ENCODE results near the gene HSPA12B. TPM values are rescaled to one million over a fixed set of nuclear protein-coding genes. Genes with fewer than 3 reads are reported as not detected.

The HSPA12B gene, protein sequence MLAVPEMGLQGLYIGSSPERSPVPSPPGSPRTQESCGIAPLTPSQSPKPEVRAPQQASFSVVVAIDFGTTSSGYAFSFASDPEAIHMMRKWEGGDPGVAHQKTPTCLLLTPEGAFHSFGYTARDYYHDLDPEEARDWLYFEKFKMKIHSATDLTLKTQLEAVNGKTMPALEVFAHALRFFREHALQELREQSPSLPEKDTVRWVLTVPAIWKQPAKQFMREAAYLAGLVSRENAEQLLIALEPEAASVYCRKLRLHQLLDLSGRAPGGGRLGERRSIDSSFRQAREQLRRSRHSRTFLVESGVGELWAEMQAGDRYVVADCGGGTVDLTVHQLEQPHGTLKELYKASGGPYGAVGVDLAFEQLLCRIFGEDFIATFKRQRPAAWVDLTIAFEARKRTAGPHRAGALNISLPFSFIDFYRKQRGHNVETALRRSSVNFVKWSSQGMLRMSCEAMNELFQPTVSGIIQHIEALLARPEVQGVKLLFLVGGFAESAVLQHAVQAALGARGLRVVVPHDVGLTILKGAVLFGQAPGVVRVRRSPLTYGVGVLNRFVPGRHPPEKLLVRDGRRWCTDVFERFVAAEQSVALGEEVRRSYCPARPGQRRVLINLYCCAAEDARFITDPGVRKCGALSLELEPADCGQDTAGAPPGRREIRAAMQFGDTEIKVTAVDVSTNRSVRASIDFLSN
- 3.4 and 3.7 TPM in 2 replicates for total RNA-seq
- 2.5 and 2.9 TPM in 2 replicates for polyA plus RNA-seq

DNA sequence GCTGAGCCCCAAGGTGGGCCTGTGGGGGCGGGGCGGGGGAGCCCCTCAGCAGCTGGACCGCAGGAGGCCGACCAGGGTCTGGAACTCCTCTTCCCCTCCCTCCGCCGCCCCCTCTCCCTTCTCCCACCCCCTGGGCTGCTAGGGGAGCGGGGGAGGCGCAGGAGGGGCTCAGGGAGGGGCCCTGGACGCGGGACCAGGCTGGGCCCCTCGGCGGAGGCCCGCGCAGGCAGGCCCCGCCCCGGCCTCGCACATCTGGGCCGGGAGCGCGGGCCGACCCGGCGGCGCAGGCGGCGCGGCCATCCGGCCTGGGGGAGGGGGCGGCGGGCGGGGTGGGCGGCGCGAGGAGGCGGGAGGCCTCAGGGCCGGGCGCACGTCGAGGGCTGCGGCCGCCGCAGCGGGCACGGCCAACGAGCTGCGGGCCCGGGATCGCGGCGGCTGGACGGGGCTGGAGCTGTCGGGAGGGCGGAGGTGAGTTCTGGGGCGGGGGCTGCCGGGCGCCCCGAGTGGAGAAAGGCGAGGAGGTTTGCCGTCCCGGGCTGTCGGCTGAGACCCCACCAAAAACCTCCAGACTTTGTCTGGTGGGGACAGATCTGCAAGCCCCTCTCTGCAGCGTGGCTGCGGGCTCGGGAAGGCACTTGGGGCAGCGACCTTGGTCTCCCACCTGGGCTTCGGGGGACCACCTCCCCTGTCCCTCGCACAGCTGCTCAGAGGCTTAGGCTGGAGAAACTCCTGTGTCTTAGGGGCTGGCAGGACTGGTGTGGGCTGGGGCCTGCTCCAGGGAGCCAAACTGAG, at the start of gene HSPA12B:
Gene HSPA12B, plus strand, starts transcription at position 359 of the 792 bp plus-strand sequence. CDS start 5,990 bp downstream, outside the sequence.
- TF ChIP-seq, protein P1, sequence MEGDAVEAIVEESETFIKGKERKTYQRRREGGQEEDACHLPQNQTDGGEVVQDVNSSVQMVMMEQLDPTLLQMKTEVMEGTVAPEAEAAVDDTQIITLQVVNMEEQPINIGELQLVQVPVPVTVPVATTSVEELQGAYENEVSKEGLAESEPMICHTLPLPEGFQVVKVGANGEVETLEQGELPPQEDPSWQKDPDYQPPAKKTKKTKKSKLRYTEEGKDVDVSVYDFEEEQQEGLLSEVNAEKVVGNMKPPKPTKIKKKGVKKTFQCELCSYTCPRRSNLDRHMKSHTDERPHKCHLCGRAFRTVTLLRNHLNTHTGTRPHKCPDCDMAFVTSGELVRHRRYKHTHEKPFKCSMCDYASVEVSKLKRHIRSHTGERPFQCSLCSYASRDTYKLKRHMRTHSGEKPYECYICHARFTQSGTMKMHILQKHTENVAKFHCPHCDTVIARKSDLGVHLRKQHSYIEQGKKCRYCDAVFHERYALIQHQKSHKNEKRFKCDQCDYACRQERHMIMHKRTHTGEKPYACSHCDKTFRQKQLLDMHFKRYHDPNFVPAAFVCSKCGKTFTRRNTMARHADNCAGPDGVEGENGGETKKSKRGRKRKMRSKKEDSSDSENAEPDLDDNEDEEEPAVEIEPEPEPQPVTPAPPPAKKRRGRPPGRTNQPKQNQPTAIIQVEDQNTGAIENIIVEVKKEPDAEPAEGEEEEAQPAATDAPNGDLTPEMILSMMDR (IDR thresholded peaks at IDR 0.05; ENCODE audit: poor library complexity): no peak
- no peak for TF ChIP-seq EZH2phosphoT487 (IDR thresholded peaks at IDR 0.05; ENCODE audit: low read depth, severe bottlenecking, unreplicated experiment)
- no peak for TF ChIP-seq EZH2 (IDR thresholded peaks at IDR 0.05; ENCODE audit: borderline replicate concordance)
- H3K36me3 ChIP-seq (replicated peaks; ENCODE audit: insufficient read depth, low read depth): no peaks in the 10 kb centered on the region
- no peaks in the 10 kb centered on the region for H4K20me1 ChIP-seq (ENCODE audit: insufficient read depth, poor library complexity, severe bottlenecking)
- no peaks in the 10 kb centered on the region for H3K79me2 ChIP-seq
- H3K27me3 ChIP-seq: peaks cover 14% of the 10 kb centered on the region
- H3K27ac ChIP-seq: peak within 1 kb of the TSS; percentile 27
- H2AFZ ChIP-seq: peak within 1 kb of the TSS; percentile 68
- no peaks in the 10 kb centered on the region for H3K9me3 ChIP-seq (ENCODE audit: low read depth)
- H3K4me2 ChIP-seq: peak within 1 kb of the TSS; percentile 74
- DNase-seq (ENCODE audit: low spot score): peak; percentile 60
- peaks cover 2% of the 10 kb centered on the region for H3K4me1 ChIP-seq (ENCODE audit: insufficient read depth)
- no peak within 1 kb of the TSS for H3K4me3 ChIP-seq
- H3K9me2 ChIP-seq (replicated peaks; ENCODE audit: insufficient read depth): no peaks in the 10 kb centered on the region
- WGBS (ENCODE audit: low lambda C conversion rate, missing lambda C conversion rate): 34% methylated on average over 15 of the region's 67 CpGs

DNA sequence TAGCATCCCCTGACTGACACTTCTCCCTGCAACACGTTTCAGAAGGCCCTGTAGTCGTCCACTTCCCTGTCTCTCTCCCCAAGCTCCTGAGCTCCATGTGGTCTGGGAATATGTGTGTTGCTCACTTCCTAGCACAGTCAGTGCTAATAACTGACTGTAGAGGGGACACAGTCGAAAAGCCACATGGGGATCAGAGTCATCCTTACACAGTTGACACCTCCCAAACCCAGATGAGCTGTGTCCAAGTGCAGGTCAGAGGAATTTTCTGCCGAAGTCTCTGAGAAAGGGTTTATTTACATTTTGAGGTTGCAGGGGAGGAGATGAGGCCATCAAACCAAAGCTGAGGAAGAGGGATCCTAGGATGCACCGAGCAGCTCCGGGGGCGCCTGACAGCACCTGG, 47.1 kb upstream of the HSPA12B start:
- H3K9me3 ChIP-seq (ENCODE audit: low read depth): no peaks in the 10 kb centered on the region
- no peaks in the 10 kb centered on the region for H3K9me2 ChIP-seq (replicated peaks; ENCODE audit: insufficient read depth)
- H3K4me1 ChIP-seq (ENCODE audit: insufficient read depth): peaks cover 20% of the 10 kb centered on the region
- H3K4me2 ChIP-seq: no peak overlapping the region
- H3K36me3 ChIP-seq (replicated peaks; ENCODE audit: insufficient read depth, low read depth): no peaks in the 10 kb centered on the region
- H3K27ac ChIP-seq: no peak overlapping the region
- H2AFZ ChIP-seq: no peak overlapping the region
- TF ChIP-seq EZH2 (IDR thresholded peaks at IDR 0.05; ENCODE audit: borderline replicate concordance) (no peak), EZH2phosphoT487 (IDR thresholded peaks at IDR 0.05; ENCODE audit: low read depth, severe bottlenecking, unreplicated experiment) (no peak)
- TF ChIP-seq, protein P1 (IDR thresholded peaks at IDR 0.05; ENCODE audit: poor library complexity): no peak
- no peak for DNase-seq (ENCODE audit: low spot score)
- no peaks in the 10 kb centered on the region for H3K79me2 ChIP-seq
- no peak overlapping the region for H3K4me3 ChIP-seq
- 59% methylated on average over 7 of the region's 7 CpGs for WGBS (ENCODE audit: low lambda C conversion rate, missing lambda C conversion rate)
- peaks cover 16% of the 10 kb centered on the region for H3K27me3 ChIP-seq
- no peaks in the 10 kb centered on the region for H4K20me1 ChIP-seq (ENCODE audit: insufficient read depth, poor library complexity, severe bottlenecking)

DNA sequence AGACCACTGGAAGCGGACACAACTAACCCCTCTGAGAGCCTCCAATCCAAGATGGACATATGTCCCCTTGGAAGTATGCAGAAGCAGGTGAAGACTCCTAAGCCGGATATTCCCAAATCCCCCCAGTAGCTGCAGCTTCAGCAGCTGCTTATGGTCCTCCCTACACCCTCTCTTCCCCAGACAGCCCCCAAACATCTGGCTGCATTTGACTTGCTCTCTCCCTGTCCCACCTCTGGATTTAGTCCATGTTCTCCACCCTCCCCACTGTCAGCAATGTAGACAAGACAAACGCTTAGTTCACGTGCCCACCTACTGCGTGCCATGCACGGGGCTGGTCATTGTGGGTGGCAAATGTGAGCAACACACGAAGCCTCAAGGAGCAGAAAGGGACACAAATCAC, 46.1 kb upstream of the HSPA12B start:
- Histone ChIP-seq H3K79me2 (no peaks in the 10 kb centered on the region), H3K9me2 (replicated peaks; ENCODE audit: insufficient read depth) (no peaks in the 10 kb centered on the region), H3K4me2 (peak overlapping the region; percentile 12), H3K27me3 (peaks cover 9% of the 10 kb centered on the region), H2AFZ (no peak overlapping the region), H3K27ac (peak overlapping the region; percentile 41), H3K4me1 (ENCODE audit: insufficient read depth) (peaks cover 13% of the 10 kb centered on the region), H3K4me3 (no peak overlapping the region), H3K36me3 (replicated peaks; ENCODE audit: insufficient read depth, low read depth) (no peaks in the 10 kb centered on the region), H3K9me3 (ENCODE audit: low read depth) (no peaks in the 10 kb centered on the region), H4K20me1 (ENCODE audit: insufficient read depth, poor library complexity, severe bottlenecking) (no peaks in the 10 kb centered on the region)
- 91% methylated on average over 7 of the region's 7 CpGs for WGBS (ENCODE audit: low lambda C conversion rate, missing lambda C conversion rate)
- no peak for TF ChIP-seq EZH2 (IDR thresholded peaks at IDR 0.05; ENCODE audit: borderline replicate concordance)
- no peak for TF ChIP-seq EZH2phosphoT487 (IDR thresholded peaks at IDR 0.05; ENCODE audit: low read depth, severe bottlenecking, unreplicated experiment)
- TF ChIP-seq, protein P1 (IDR thresholded peaks at IDR 0.05; ENCODE audit: poor library complexity): no peak
- DNase-seq (ENCODE audit: low spot score): no peak

All from hepatocyte (in vitro differentiated cells).